Osteoblast (primary cell): ENCODE measurements around the gene ABAT. TPM values are rescaled to one million over a fixed set of nuclear protein-coding genes. Genes with fewer than 3 reads are reported as not detected.
A peak's percentile ranks its signal among the peaks of the same experiment; 100 is the strongest.

Source experiments
- DNase-seq: peaks from one replicate; pipeline ENCODE4 v3.0.0; 2011; ENCODE audit warnings: low spot score, mixed read lengths; ENCODE audit not compliant: insufficient read length; ENCODE audit errors: missing footprints
- H2AFZ ChIP-seq: 2 replicates; pipeline ENCODE4 v1.6.0; 2011; ENCODE audit warnings: mild to moderate bottlenecking, low read length
- H3K27ac ChIP-seq: 2 replicates; pipeline ENCODE4 v1.5.1; 2011; ENCODE audit warnings: mild to moderate bottlenecking, low read depth, low read length, moderate library complexity
- H3K27me3 ChIP-seq: 2 replicates; pipeline ENCODE4 v1.6.0; 2012; ENCODE audit warnings: mild to moderate bottlenecking, control low read depth, inconsistent platforms, low read length, moderate library complexity; ENCODE audit not compliant: insufficient read depth
- H3K36me3 ChIP-seq: 2 replicates; pipeline ENCODE4 v1.5.1; 2011; ENCODE audit warnings: mild to moderate bottlenecking, low read length, control low read depth, moderate library complexity; ENCODE audit not compliant: insufficient read depth
- H3K4me1 ChIP-seq: 2 replicates; pipeline ENCODE4 v1.5.1; 2011; ENCODE audit warnings: mild to moderate bottlenecking, low read length, control low read depth, moderate library complexity; ENCODE audit not compliant: insufficient read depth
- H3K4me2 ChIP-seq: 2 replicates; pipeline ENCODE4 v1.6.0; 2011; ENCODE audit warnings: mild to moderate bottlenecking, low read length; ENCODE audit not compliant: insufficient read depth
- H3K4me3 ChIP-seq: fragments of 200-600 bp; sonication (generic); 3 replicates; pipeline ENCODE4 v1.5.1; 2012; ENCODE audit warnings: mild to moderate bottlenecking, low read length, inconsistent platforms; ENCODE audit not compliant: insufficient read depth
- H3K79me2 ChIP-seq: 2 replicates; pipeline ENCODE4 v1.6.0; 2012; ENCODE audit warnings: mild to moderate bottlenecking, low read length, control low read depth, inconsistent platforms; ENCODE audit not compliant: insufficient read depth
- H3K9me3 ChIP-seq: 2 replicates; pipeline ENCODE4 v1.5.1; 2011; ENCODE audit warnings: low read depth, low read length, control low read depth
- H4K20me1 ChIP-seq: 2 replicates; pipeline ENCODE4 v1.6.0; 2012; ENCODE audit warnings: mild to moderate bottlenecking, low read length, control low read depth; ENCODE audit not compliant: insufficient read depth
- total RNA-seq: library from RNA; depleted of rRNA; stranded (reverse); fragments of >200 nt; gene quantifications from 2 replicates; pipeline ENCODE4 v1.2.3, GENCODE V29; 2012
- TF ChIP-seq, protein P1 (sequence below): IDR thresholded peaks from 2 replicates; pipeline ENCODE4 v1.5.1; 2011; ENCODE audit warnings: mild to moderate bottlenecking, low read depth, low read length, moderate library complexity; ENCODE audit errors: extremely low read depth

Gene ABAT
- total RNA-seq, 1 donor = 6.5 TPM

DNA sequence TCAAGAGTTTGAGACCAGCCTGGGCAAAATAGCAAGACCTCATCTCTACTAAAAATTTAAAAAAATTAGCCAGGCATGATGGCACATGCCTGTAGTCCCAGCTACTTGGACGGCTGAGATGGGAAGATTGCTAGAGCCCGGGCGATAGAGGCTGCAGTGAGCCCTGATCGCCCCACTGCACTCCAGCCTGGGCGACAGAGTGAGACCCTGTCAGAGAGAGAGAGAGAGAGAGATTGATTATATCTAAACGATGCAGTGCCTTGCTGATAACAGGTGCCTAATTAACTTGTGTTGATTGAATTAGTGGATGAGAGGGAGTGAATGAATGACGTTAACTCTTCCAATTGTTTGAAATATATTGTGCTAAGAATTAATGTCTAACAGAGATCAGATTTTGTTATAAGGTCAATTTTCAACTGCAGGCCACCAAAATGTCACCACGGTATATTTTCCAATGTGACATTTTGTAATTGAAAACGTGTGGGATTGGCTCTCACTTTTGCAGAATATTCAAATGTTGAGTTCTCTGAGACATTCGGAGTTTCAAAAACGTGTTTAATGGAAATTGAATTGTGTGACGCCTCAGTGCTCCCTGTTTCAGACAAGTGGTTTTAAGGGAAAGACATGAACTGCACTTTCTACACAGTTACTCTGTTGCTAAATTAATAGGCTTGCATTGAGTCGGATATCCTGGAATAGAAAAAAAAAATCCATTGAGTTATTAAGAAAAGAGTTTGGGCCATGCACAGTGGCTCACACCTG lies 53.6 kb downstream of the ABAT start:
- no peaks in the 10 kb centered on the region for H3K4me1 ChIP-seq
- no peaks in the 10 kb centered on the region for H3K79me2 ChIP-seq
- no peaks in the 10 kb centered on the region for H4K20me1 ChIP-seq
- no peak overlapping the region for H3K27ac ChIP-seq
- H3K27me3 ChIP-seq = no peaks in the 10 kb centered on the region
- H3K4me3 ChIP-seq = no peak overlapping the region
- no peak for DNase-seq
- no peaks in the 10 kb centered on the region for H3K9me3 ChIP-seq
- no peak overlapping the region for H2AFZ ChIP-seq
- TF ChIP-seq, protein P1, sequence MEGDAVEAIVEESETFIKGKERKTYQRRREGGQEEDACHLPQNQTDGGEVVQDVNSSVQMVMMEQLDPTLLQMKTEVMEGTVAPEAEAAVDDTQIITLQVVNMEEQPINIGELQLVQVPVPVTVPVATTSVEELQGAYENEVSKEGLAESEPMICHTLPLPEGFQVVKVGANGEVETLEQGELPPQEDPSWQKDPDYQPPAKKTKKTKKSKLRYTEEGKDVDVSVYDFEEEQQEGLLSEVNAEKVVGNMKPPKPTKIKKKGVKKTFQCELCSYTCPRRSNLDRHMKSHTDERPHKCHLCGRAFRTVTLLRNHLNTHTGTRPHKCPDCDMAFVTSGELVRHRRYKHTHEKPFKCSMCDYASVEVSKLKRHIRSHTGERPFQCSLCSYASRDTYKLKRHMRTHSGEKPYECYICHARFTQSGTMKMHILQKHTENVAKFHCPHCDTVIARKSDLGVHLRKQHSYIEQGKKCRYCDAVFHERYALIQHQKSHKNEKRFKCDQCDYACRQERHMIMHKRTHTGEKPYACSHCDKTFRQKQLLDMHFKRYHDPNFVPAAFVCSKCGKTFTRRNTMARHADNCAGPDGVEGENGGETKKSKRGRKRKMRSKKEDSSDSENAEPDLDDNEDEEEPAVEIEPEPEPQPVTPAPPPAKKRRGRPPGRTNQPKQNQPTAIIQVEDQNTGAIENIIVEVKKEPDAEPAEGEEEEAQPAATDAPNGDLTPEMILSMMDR = no peak
- no peak overlapping the region for H3K4me2 ChIP-seq
- no peaks in the 10 kb centered on the region for H3K36me3 ChIP-seq

DNA sequence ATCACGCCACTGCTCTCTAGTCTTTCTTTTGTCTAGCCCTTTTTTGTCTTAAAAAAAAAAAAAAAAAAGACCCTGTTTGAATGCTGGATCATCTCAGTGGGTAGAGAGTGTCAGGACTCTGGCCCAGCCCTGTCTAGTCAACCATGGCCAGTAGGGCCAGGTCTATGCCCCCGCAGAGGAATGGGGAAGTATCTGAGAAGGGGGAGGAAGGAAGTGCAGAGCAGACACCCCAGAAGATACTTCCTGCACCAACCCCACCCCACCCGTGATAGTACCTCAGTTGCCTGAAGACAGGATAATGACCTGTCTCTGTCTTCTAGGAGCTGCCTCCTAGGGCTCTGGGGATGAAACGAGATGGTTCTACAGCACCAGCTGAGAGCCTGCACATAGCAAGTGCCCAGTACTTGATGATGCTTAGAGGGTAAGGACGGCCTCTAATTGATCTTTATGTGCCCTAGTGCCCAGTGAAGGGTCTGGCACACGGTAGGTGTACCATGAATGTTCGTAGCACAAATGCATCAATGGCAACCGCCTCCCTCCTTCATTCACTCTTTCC lies 55.4 kb downstream of the ABAT start:
- H4K20me1 ChIP-seq = no peaks in the 10 kb centered on the region
- H3K27me3 ChIP-seq = no peaks in the 10 kb centered on the region
- no peaks in the 10 kb centered on the region for H3K9me3 ChIP-seq
- TF ChIP-seq, protein P1 = no peak
- no peak overlapping the region for H2AFZ ChIP-seq
- H3K79me2 ChIP-seq = no peaks in the 10 kb centered on the region
- no peak overlapping the region for H3K4me3 ChIP-seq
- no peaks in the 10 kb centered on the region for H3K4me1 ChIP-seq
- no peaks in the 10 kb centered on the region for H3K36me3 ChIP-seq
- no peak for DNase-seq
- H3K27ac ChIP-seq = no peak overlapping the region
- no peak overlapping the region for H3K4me2 ChIP-seq

DNA sequence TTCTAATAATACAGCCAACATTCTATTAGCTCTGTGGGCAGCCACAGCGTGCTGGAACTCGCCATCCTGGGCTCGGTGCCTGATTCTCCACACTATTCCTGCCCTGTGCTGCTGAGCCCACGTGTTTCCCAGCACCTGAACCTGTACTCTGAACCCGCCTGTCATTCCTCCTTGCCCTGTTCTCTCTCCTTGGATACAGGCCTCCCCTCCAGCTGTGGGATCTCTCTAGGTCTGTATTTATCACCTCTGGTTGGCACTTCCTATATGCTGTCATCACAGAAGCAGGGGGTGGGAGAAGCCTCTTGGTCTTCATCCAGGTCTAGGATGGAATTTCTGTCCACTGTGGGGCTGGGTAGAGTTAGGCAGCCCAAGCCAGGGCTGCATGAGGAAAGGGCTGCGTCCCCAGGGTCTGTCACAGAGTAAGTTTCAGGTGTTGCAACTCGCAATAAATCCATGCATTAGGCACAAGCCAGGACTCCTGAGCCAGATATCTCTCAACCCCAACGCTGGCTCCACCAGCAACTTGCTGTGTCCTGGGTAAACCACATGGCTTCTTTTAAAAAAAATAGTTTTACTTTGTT lies 56.0 kb downstream of the ABAT start:
- DNase-seq = peak; percentile 83
- H4K20me1 ChIP-seq = no peaks in the 10 kb centered on the region

More for the DNA sequence above, 56.0 kb downstream of the ABAT start:
- Histone ChIP-seq H3K4me2 (no peak overlapping the region), H3K4me1 (no peaks in the 10 kb centered on the region), H3K4me3 (no peak overlapping the region), H2AFZ (no peak overlapping the region), H3K36me3 (no peaks in the 10 kb centered on the region), H3K79me2 (no peaks in the 10 kb centered on the region), H3K27ac (no peak overlapping the region), H3K27me3 (no peaks in the 10 kb centered on the region), H3K9me3 (no peaks in the 10 kb centered on the region)
- TF ChIP-seq, protein P1 = no peak
